Measurements from ENCODE around the gene NFAT5.
"Not testable (repeated sequence)": the region's sequence is repeated elsewhere in the genome, so short reads cannot be mapped to it uniquely, and the experiment has no call there.

Gene NFAT5

GRCh38 chr16:69599731-69600130, 34.0 kb downstream of the NFAT5 start:
- DNase-seq: no peak

GRCh38 chr16:69600202-69600601, 34.4 kb downstream of the NFAT5 start:
- DNase-seq: no peak

GRCh38 chr16:69601250-69601649, 35.5 kb downstream of the NFAT5 start:
- DNase-seq: no peak

GRCh38 chr16:69606985-69607384, 41.2 kb downstream of the NFAT5 start:
- DNase-seq: no peak

GRCh38 chr16:69607674-69608073, 41.9 kb downstream of the NFAT5 start:
- DNase-seq: no peak

- DNase-seq: no peak
Measured at GRCh38 chr16:69610356-69610755, 44.6 kb downstream of the NFAT5 start.

- DNase-seq: no peak
Measured at GRCh38 chr16:69611103-69611640, 45.4 kb downstream of the NFAT5 start.

GRCh38 chr16:69613378-69614154, 47.8 kb downstream of the NFAT5 start:
- no peak for DNase-seq

GRCh38 chr16:69615528-69615927, 49.8 kb downstream of the NFAT5 start:
- DNase-seq: no peak

GRCh38 chr16:69616082-69616481, 50.3 kb downstream of the NFAT5 start:
- no peak for DNase-seq

GRCh38 chr16:69618307-69618706, 52.5 kb downstream of the NFAT5 start:
- no peak for DNase-seq

- DNase-seq: no peak
Measured at GRCh38 chr16:69618721-69619120, 53.0 kb downstream of the NFAT5 start.

- no peak for DNase-seq
Measured at GRCh38 chr16:69619514-69619913, 53.7 kb downstream of the NFAT5 start.

GRCh38 chr16:69620573-69620972, 54.8 kb downstream of the NFAT5 start:
- no peak for DNase-seq

- DNase-seq: no peak
Measured at GRCh38 chr16:69621225-69621624, 55.5 kb downstream of the NFAT5 start.

GRCh38 chr16:69626256-69626655, 60.5 kb downstream of the NFAT5 start:
- no peak for DNase-seq

GRCh38 chr16:69632828-69633227, 67.1 kb downstream of the NFAT5 start:
- no peak for DNase-seq

GRCh38 chr16:69633375-69633774, 67.6 kb downstream of the NFAT5 start:
- DNase-seq: no peak

- DNase-seq: not testable (repeated sequence)
Measured at GRCh38 chr16:69636563-69637146, 70.9 kb downstream of the NFAT5 start.

- DNase-seq: not testable (repeated sequence)
Measured at GRCh38 chr16:69637206-69637865, 71.6 kb downstream of the NFAT5 start.

GRCh38 chr16:69643997-69644396, 78.2 kb downstream of the NFAT5 start:
- not testable (repeated sequence) for DNase-seq

GRCh38 chr16:69644790-69645189, 79.0 kb downstream of the NFAT5 start:
- no peak for DNase-seq

- DNase-seq: no peak
Measured at GRCh38 chr16:69647020-69647419, 81.3 kb downstream of the NFAT5 start.

- DNase-seq: no peak
Measured at GRCh38 chr16:69651217-69651616, 85.5 kb downstream of the NFAT5 start.

Measured in SHP77 (cell line).